HepG2 (cell line): ENCODE measurements around the gene CNPPD1. TPM values are rescaled to one million over a fixed set of nuclear protein-coding genes. Genes with fewer than 3 reads are reported as not detected.

ENCODE experiments used
- ATF4 ChIP-seq, 2 experiments: fragments of 450-650 bp in 1 of 2; sonication (generic) in 1 of 2; formaldehyde crosslinking; IDR thresholded peaks; 2 replicates each; pipeline versions ENCODE4 v1.5.0 to v1.8.0; 2020 to 2022; ENCODE audit warnings: mild to moderate bottlenecking in 1 of 2, missing genetic modification reagents in 1 of 2
- CTCF ChIP-seq: sonication (generic); formaldehyde crosslinking; IDR thresholded peaks from 2 replicates; pipeline ENCODE4 v1.5.0; 2020; ENCODE audit warnings: mild to moderate bottlenecking, missing genetic modification reagents, moderate library complexity
- GFI1 ChIP-seq: sonication (generic); formaldehyde crosslinking; IDR thresholded peaks from 2 replicates; pipeline ENCODE4 v1.5.0; 2020; ENCODE audit warnings: missing genetic modification reagents, mild to moderate bottlenecking, borderline replicate concordance
- HES4 ChIP-seq: sonication (generic); formaldehyde crosslinking; IDR thresholded peaks from 2 replicates; pipeline ENCODE4 v1.9.0; 2021; ENCODE audit warnings: mild to moderate bottlenecking, missing genetic modification reagents, borderline replicate concordance
- POLR2G ChIP-seq: fragments of 200-400 bp; formaldehyde crosslinking; IDR thresholded peaks from 2 replicates; pipeline ENCODE4 v1.6.1; 2018; ENCODE audit warnings: mild to moderate bottlenecking, low read depth, low read length, moderate library complexity
- SMC3 ChIP-seq: IDR thresholded peaks from 2 replicates; pipeline ENCODE4 v1.6.1; 2011; ENCODE audit warnings: low read length, improper control_type of control experiment
- STAG1 ChIP-seq: sonication (generic); formaldehyde crosslinking; IDR thresholded peaks from 2 replicates; pipeline ENCODE4 v1.4.0; 2020; ENCODE audit warnings: missing genetic modification reagents
- XRCC5 ChIP-seq: fragments of 200-400 bp; formaldehyde crosslinking; optimal IDR thresholded peaks from 2 replicates; pipeline ENCODE3; 2017; ENCODE audit warnings: mild to moderate bottlenecking, low read length
- polyA plus RNA-seq, 8 experiments: library from polyadenylated mRNA; depleted of rRNA in 3 of 8; stranded (reverse) in 7 of 8; unstranded in 1 of 8; fragments of >200 nt; fragmentation: Illumina TruSeq in 4 of 8; extraction: Trizol in 4 of 8; gene quantifications; 2 replicates each; pipeline versions ENCODE4 v1.2.1 to v1.2.3, GENCODE V29; 2011 to 2016; ENCODE audit warnings: low read depth in 4 of 8, missing spikeins in 1 of 8, mixed read lengths in 1 of 8; ENCODE audit not compliant: insufficient read depth in 1 of 8
- total RNA-seq, 5 experiments: library from RNA; depleted of rRNA; stranded (reverse); fragments of >200 nt; fragmentation: Illumina TruSeq; extraction: Trizol; gene quantifications; 2 replicates each; pipeline ENCODE4 v1.2.3, GENCODE V29; 2016; ENCODE audit warnings: low read depth in 1 of 5
- TF ChIP-seq, protein P1 (sequence below): sonication (generic); formaldehyde crosslinking; IDR thresholded peaks from 2 replicates; pipeline ENCODE4 v1.5.0; 2020; ENCODE audit warnings: mild to moderate bottlenecking, missing genetic modification reagents, borderline replicate concordance
- TF ChIP-seq, protein P2 (sequence below): sonication (generic); formaldehyde crosslinking; IDR thresholded peaks from 2 replicates; pipeline ENCODE4 v1.5.0; 2020; ENCODE audit warnings: missing genetic modification reagents, mild to moderate bottlenecking, borderline replicate concordance

The CNPPD1 gene
- total and polyA plus RNA-seq, 2 of the 13 experiments (the other 11 are each of a cell fraction or from before 2014, with no cell fraction given): 35.5 to 49.4 TPM

- TF ChIP-seq, protein P1, sequence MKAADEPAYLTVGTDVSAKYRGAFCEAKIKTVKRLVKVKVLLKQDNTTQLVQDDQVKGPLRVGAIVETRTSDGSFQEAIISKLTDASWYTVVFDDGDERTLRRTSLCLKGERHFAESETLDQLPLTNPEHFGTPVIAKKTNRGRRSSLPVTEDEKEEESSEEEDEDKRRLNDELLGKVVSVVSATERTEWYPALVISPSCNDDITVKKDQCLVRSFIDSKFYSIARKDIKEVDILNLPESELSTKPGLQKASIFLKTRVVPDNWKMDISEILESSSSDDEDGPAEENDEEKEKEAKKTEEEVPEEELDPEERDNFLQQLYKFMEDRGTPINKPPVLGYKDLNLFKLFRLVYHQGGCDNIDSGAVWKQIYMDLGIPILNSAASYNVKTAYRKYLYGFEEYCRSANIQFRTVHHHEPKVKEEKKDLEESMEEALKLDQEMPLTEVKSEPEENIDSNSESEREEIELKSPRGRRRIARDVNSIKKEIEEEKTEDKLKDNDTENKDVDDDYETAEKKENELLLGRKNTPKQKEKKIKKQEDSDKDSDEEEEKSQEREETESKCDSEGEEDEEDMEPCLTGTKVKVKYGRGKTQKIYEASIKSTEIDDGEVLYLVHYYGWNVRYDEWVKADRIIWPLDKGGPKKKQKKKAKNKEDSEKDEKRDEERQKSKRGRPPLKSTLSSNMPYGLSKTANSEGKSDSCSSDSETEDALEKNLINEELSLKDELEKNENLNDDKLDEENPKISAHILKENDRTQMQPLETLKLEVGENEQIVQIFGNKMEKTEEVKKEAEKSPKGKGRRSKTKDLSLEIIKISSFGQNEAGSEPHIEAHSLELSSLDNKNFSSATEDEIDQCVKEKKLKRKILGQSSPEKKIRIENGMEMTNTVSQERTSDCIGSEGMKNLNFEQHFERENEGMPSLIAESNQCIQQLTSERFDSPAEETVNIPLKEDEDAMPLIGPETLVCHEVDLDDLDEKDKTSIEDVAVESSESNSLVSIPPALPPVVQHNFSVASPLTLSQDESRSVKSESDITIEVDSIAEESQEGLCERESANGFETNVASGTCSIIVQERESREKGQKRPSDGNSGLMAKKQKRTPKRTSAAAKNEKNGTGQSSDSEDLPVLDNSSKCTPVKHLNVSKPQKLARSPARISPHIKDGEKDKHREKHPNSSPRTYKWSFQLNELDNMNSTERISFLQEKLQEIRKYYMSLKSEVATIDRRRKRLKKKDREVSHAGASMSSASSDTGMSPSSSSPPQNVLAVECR (CRISPR knock-in tag): 0 out of 2 replicates have a peak, but pooled peaks have one; percentile 23
- TF ChIP-seq STAG1 (CRISPR knock-in tag) (peak; percentile 66), GFI1 (no peak), XRCC5 (peak; percentile 76), ATF4 (CRISPR knock-in tag; IDR thresholded peaks at IDR 0.05) (no peak), HES4 (CRISPR knock-in tag) (0 out of 2 replicates have a peak, but pooled peaks have one; percentile 70), POLR2G (peak; percentile 26; the same call in 1 of the 2 replicates), SMC3 (peak; percentile 65), CTCF (CRISPR knock-in tag) (peak; percentile 72)
- TF ChIP-seq, protein P2, sequence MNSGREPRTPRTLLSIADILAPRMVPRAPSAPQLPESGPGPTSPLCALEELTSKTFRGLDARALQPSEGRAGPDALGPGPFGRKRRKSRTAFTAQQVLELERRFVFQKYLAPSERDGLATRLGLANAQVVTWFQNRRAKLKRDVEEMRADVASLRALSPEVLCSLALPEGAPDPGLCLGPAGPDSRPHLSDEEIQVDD (CRISPR knock-in tag): 0 out of 2 replicates have a peak, but pooled peaks have one; percentile 8
- TF ChIP-seq, all 625 proteins: peak for 17
These were observed 5.5 kb downstream of the CNPPD1 start (continued) for GRCh38 chr2:219171231-219171651.
